ENCODE data around the gene ACTN1. TPM values are rescaled to one million over a fixed set of nuclear protein-coding genes. Genes with fewer than 3 reads are reported as not detected.

The ACTN1 gene
- total and polyA plus RNA-seq, 2 of the 8 experiments (the other 6 are each of a cell fraction or from before 2014, with no cell fraction given): 236 to 262 TPM

GRCh38 chr14:68964300-68965093 is 14.6 kb downstream of the ACTN1 start:
- Histone ChIP-seq H2BK20ac (ENCODE audit: low read length) (no peak overlapping the region), H3K79me1 (ENCODE audit: low read depth, low read length) (peaks cover 45% of the 10 kb centered on the region), H3K4me2 (ENCODE audit: insufficient read depth in 1 of 2, low read depth in 2 of 2, low read length in 2 of 2) (no peak overlapping the region), H4K5ac (ENCODE audit: insufficient read length, low read depth, low read length) (no peak overlapping the region), H2AFZ (ENCODE audit: low read length) (no peak overlapping the region), H3K27ac (ENCODE audit: low read depth, low read length) (no peak overlapping the region), H2BK15ac (ENCODE audit: low read length) (0 out of 2 replicates have a peak overlapping the region, but pooled peaks have one; percentile 18), H3K27me3 (replicated peaks in 1 of 4; ENCODE audit: control insufficient read depth in 3 of 4, extremely low read depth in 1 of 4, insufficient read depth in 3 of 4, low read length in 3 of 4) (no peaks in the 10 kb centered on the region), H3K36me3 (ENCODE audit: control insufficient read depth in 2 of 4, insufficient read depth in 4 of 4, low read length in 3 of 4) (no peaks in the 10 kb centered on the region), H4K91ac (replicated peaks; ENCODE audit: insufficient read length, low read length) (no peak overlapping the region), H3K23me2 (ENCODE audit: low read depth, low read length) (no peaks in the 10 kb centered on the region), H3K18ac (ENCODE audit: extremely low read depth, low read length) (no peak overlapping the region), H3K4me1 (replicated peaks in 1 of 4; ENCODE audit: control insufficient read depth in 3 of 4, insufficient read depth in 4 of 4, low read length in 3 of 4) (peaks cover 1 to 25% (median 13%) of the 10 kb centered on the region in 4 experiments; a peak in 6 of 7 replicates), H2BK12ac (ENCODE audit: low read depth, low read length) (no peak overlapping the region), H3K4ac (replicated peaks; ENCODE audit: insufficient read length, low read depth, low read length) (no peak overlapping the region), H2BK5ac (ENCODE audit: low read depth, low read length) (no peak overlapping the region), H2AK5ac (ENCODE audit: low read depth, low read length) (no peak overlapping the region), H2BK120ac (replicated peaks; ENCODE audit: low read depth, low read length) (no peak overlapping the region), H3K23ac (ENCODE audit: insufficient read length) (no peak overlapping the region), H3K79me2 (ENCODE audit: control insufficient read depth in 1 of 2, insufficient read depth in 2 of 2, low read length in 2 of 2) (peaks cover 20 to 100% of the 10 kb centered on the region in 2 experiments), H4K8ac (ENCODE audit: extremely low read depth, insufficient read depth, low read length) (no peak overlapping the region; the same call in 1 of the 2 replicates), H3K9me3 (ENCODE audit: insufficient read depth in 2 of 2, low read depth in 1 of 2, low read length in 1 of 2) (no peaks in the 10 kb centered on the region), H3K4me3 (ENCODE audit: extremely low read depth in 1 of 4, insufficient read depth in 2 of 4, low read depth in 3 of 4, low read length in 4 of 4) (no peak overlapping the region), H3K9ac (replicated peaks in 1 of 4; ENCODE audit: extremely low read depth in 1 of 4, low read depth in 3 of 4, low read length in 3 of 4) (no peak overlapping the region), H3K56ac (replicated peaks; ENCODE audit: insufficient read length, low read depth, low read length) (no peak overlapping the region), H3K14ac (ENCODE audit: insufficient read length) (no peak overlapping the region), H4K20me1 (replicated peaks in 1 of 2; ENCODE audit: control insufficient read depth in 1 of 2, insufficient read depth in 2 of 2, low read length in 2 of 2) (peaks cover 45 to 61% of the 10 kb centered on the region in 2 experiments)
- DNase-seq (ENCODE audit: low read depth in 1 of 2, low spot score in 2 of 2): no peak
- CTCF ChIA-PET (ENCODE audit: partially characterized antibody): interaction anchor here (0.6 to 3.6 kb wide), 10 partner anchors 8 to 126 kb away, joined by 3 to 14 read pairs (median 4); no protein-coding TSS in a partner anchor
- 83% methylated on average over 12 of the region's 12 CpGs; no CpG with 5 or more reads in 1 of the 2 experiments for WGBS, 2 experiments (ENCODE audit: extremely low coverage in 1 of 2, insufficient coverage in 1 of 2, insufficient read length in 1 of 2, insufficient replicate concordance in 2 of 2, low coverage in 1 of 2, low lambda C conversion rate in 2 of 2, missing lambda C conversion rate in 1 of 2)
- no peak for FAIRE-seq
- POLR2A ChIA-PET (ENCODE audit: partially characterized antibody): interaction anchor here (0.9 to 3.9 kb wide), 4 partner anchors 12 to 74 kb away, joined by 3 to 29 read pairs (median 6); no protein-coding TSS in a partner anchor
- TF ChIP-seq BACH1 (IDR thresholded peaks at IDR 0.05; ENCODE audit: low read length): no peak
- no peak for TF ChIP-seq NRF1 (IDR thresholded peaks at IDR 0.05; ENCODE audit: low read depth, low read length)
- TF ChIP-seq SRF (IDR thresholded peaks at IDR 0.05; ENCODE audit: low read depth, low read length): no peak

Measured in H1 (cell line).